Liver (tissue), 3 donors: ENCODE data around the gene POLE3.

Experiments used
- FOXA1 ChIP-seq: IDR thresholded peaks from 2 replicates; pipeline ENCODE4 v1.6.1; 2016; ENCODE audit warnings: antibody characterized with exemption
- GABPA ChIP-seq, 2 donors: IDR thresholded peaks in 1 of 2; conservative IDR thresholded peaks in 1 of 2; 2 replicates each; pipeline ENCODE4 v1.6.1; 2016; ENCODE audit warnings: antibody characterized with exemption in 2 of 2, mild to moderate bottlenecking in 1 of 2, moderate library complexity in 1 of 2
- HNF4A ChIP-seq, 2 donors: conservative IDR thresholded peaks; 2 replicates each; pipeline ENCODE4 v1.6.1; 2016; ENCODE audit warnings: antibody characterized with exemption in 2 of 2, mild to moderate bottlenecking in 2 of 2
- JUND ChIP-seq, 2 donors: IDR thresholded peaks; 2 replicates each; pipeline ENCODE4 v1.6.1; 2016; ENCODE audit warnings: antibody characterized with exemption in 2 of 2
- NR2F2 ChIP-seq: IDR thresholded peaks from 2 replicates; pipeline ENCODE4 v1.6.1; 2016; ENCODE audit warnings: antibody characterized with exemption
- RAD21 ChIP-seq, 2 donors: IDR thresholded peaks; 2 replicates each; pipeline ENCODE4 v1.6.1; 2016; ENCODE audit warnings: antibody characterized with exemption in 2 of 2, mild to moderate bottlenecking in 2 of 2
- TAF1 ChIP-seq: conservative IDR thresholded peaks from 2 replicates; pipeline ENCODE4 v1.6.1; 2016; ENCODE audit warnings: antibody characterized with exemption, mild to moderate bottlenecking
- YY1 ChIP-seq: IDR thresholded peaks from 2 replicates; pipeline ENCODE4 v1.6.1; 2016; ENCODE audit warnings: antibody characterized with exemption, mild to moderate bottlenecking
- TF ChIP-seq, protein P1 (sequence below): fragments of 150-350 bp; IDR thresholded peaks from 2 replicates; pipeline ENCODE4 v1.5.1; 2017; ENCODE audit warnings: improper control_type of control experiment, low read depth, low read length; ENCODE audit not compliant: missing input control
- TF ChIP-seq, protein P2 (sequence below): IDR thresholded peaks from 2 replicates; pipeline ENCODE4 v1.6.1; 2016; ENCODE audit warnings: antibody characterized with exemption, mild to moderate bottlenecking
- TF ChIP-seq, protein P3 (sequence below): IDR thresholded peaks from 2 replicates; pipeline ENCODE4 v1.6.1; 2016; ENCODE audit warnings: antibody characterized with exemption
- TF ChIP-seq, protein P4 (sequence below): IDR thresholded peaks from 2 replicates; pipeline ENCODE4 v1.6.1; 2016; ENCODE audit warnings: antibody characterized with exemption
- donor health status: healthy.
- donor health status: healthy.

DNA sequence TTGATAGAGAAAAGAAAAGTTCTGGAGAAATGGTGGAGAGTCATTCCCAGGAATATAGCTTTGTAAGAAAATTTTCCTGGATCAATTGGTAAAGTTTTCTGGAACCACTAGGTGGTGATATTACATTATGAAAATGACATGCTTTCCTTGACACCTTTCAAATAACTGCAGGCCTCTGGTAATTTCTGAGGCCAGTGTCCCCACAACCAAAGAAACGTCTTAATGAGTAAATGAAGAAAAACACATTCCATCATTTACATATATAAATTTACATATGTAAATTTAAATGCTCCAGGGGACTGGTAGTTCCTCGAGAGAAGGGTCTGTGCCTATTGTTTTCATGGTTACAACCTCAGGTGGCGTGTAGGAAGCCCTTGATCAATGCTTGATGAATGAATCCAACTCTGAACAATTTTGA lies 35.9 kb upstream of the POLE3 start:
- TF ChIP-seq, protein P1, sequence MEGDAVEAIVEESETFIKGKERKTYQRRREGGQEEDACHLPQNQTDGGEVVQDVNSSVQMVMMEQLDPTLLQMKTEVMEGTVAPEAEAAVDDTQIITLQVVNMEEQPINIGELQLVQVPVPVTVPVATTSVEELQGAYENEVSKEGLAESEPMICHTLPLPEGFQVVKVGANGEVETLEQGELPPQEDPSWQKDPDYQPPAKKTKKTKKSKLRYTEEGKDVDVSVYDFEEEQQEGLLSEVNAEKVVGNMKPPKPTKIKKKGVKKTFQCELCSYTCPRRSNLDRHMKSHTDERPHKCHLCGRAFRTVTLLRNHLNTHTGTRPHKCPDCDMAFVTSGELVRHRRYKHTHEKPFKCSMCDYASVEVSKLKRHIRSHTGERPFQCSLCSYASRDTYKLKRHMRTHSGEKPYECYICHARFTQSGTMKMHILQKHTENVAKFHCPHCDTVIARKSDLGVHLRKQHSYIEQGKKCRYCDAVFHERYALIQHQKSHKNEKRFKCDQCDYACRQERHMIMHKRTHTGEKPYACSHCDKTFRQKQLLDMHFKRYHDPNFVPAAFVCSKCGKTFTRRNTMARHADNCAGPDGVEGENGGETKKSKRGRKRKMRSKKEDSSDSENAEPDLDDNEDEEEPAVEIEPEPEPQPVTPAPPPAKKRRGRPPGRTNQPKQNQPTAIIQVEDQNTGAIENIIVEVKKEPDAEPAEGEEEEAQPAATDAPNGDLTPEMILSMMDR, result peak; percentile 70
- TF ChIP-seq JUND (IDR thresholded peaks at IDR 0.05), result no peak
- no peak for TF ChIP-seq HNF4A (conservative IDR thresholded peaks at IDR 0.05)
- TF ChIP-seq GABPA (IDR thresholded peaks at IDR 0.05 in 1 of 2, conservative IDR thresholded peaks at IDR 0.05 in 1 of 2), result no peak
- TF ChIP-seq, protein P2, sequence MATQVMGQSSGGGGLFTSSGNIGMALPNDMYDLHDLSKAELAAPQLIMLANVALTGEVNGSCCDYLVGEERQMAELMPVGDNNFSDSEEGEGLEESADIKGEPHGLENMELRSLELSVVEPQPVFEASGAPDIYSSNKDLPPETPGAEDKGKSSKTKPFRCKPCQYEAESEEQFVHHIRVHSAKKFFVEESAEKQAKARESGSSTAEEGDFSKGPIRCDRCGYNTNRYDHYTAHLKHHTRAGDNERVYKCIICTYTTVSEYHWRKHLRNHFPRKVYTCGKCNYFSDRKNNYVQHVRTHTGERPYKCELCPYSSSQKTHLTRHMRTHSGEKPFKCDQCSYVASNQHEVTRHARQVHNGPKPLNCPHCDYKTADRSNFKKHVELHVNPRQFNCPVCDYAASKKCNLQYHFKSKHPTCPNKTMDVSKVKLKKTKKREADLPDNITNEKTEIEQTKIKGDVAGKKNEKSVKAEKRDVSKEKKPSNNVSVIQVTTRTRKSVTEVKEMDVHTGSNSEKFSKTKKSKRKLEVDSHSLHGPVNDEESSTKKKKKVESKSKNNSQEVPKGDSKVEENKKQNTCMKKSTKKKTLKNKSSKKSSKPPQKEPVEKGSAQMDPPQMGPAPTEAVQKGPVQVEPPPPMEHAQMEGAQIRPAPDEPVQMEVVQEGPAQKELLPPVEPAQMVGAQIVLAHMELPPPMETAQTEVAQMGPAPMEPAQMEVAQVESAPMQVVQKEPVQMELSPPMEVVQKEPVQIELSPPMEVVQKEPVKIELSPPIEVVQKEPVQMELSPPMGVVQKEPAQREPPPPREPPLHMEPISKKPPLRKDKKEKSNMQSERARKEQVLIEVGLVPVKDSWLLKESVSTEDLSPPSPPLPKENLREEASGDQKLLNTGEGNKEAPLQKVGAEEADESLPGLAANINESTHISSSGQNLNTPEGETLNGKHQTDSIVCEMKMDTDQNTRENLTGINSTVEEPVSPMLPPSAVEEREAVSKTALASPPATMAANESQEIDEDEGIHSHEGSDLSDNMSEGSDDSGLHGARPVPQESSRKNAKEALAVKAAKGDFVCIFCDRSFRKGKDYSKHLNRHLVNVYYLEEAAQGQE, result no peak
- TF ChIP-seq, protein P3, sequence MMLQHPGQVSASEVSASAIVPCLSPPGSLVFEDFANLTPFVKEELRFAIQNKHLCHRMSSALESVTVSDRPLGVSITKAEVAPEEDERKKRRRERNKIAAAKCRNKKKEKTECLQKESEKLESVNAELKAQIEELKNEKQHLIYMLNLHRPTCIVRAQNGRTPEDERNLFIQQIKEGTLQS, result no peak
- TF ChIP-seq RAD21 (IDR thresholded peaks at IDR 0.05), result peak; percentile 91 to 94
- no peak for TF ChIP-seq TAF1
- TF ChIP-seq, protein P4, sequence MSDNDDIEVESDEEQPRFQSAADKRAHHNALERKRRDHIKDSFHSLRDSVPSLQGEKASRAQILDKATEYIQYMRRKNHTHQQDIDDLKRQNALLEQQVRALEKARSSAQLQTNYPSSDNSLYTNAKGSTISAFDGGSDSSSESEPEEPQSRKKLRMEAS, result no peak
- no peak for TF ChIP-seq YY1
- TF ChIP-seq FOXA1, result no peak
- TF ChIP-seq NR2F2, result no peak
